Measurements from ENCODE around the gene DNMT1. TPM values are rescaled to one million over a fixed set of nuclear protein-coding genes. Genes with fewer than 3 reads are reported as not detected.

The DNMT1 gene
- total and polyA plus RNA-seq, 3 donors from 2014 or later: 96.5 to 145 (median 103) TPM

DNA sequence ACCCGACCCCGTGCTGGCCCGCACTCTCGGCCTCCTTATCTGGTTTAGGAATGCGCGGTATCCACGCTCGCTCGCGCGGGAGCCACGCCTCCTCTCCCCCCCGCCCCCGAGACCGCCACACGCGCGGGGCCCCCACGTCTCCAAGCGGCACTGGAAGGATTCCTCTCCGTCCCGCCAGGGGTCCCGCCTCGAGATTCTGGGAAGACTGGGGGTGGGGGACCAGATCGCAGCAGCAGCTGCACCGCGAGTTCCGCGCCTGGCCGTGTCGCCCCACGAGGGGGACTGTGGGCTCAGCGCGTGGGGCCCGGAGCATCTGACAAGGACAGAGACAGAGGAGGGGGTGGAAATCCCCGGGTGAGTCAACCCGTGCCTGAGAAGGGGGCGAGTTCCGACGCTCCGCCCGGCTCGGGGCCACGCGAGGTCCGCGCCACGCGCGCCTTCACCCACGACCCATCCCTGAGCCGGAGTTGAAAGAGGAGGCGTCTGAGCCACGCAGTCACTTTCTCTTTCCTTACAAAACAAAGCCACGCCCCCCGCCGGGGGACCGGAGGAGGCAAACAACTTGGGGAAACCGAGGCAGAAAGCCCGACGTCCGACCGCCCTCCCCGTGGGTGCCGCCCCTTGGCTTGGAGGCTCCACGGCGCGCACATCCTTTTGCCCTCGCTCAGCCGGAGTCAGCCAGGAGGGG lies 35.6 kb upstream of the DNMT1 start:
- TF ChIP-seq POLR2A (IDR thresholded peaks at IDR 0.05): no peak
- TF ChIP-seq, protein P1, sequence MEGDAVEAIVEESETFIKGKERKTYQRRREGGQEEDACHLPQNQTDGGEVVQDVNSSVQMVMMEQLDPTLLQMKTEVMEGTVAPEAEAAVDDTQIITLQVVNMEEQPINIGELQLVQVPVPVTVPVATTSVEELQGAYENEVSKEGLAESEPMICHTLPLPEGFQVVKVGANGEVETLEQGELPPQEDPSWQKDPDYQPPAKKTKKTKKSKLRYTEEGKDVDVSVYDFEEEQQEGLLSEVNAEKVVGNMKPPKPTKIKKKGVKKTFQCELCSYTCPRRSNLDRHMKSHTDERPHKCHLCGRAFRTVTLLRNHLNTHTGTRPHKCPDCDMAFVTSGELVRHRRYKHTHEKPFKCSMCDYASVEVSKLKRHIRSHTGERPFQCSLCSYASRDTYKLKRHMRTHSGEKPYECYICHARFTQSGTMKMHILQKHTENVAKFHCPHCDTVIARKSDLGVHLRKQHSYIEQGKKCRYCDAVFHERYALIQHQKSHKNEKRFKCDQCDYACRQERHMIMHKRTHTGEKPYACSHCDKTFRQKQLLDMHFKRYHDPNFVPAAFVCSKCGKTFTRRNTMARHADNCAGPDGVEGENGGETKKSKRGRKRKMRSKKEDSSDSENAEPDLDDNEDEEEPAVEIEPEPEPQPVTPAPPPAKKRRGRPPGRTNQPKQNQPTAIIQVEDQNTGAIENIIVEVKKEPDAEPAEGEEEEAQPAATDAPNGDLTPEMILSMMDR (IDR thresholded peaks at IDR 0.05): no peak
- no peaks in the 10 kb centered on the region for H3K9me3 ChIP-seq
- intact Hi-C loops (cut with DNase I; ENCODE audit: low total_unique reads): loop anchor here (10.0 kb wide), 1 partner anchor 296 kb away; the partner anchor contains the start of gene OLFM2
- no peaks in the 10 kb centered on the region for H3K36me3 ChIP-seq (ENCODE audit: low read depth, missing control alignments)
- H3K27ac ChIP-seq: peak overlapping the region; percentile 86 to 93
- H3K4me1 ChIP-seq: peaks cover 36% of the 10 kb centered on the region
- no peaks in the 10 kb centered on the region for H3K27me3 ChIP-seq
- peak overlapping the region; percentile 86 to 89 for H3K4me3 ChIP-seq
- 0% methylated on average over 1 to 70 of the region's 70 CpGs for WGBS, 2 donors
- peak; percentile 56 for DNase-seq

DNA sequence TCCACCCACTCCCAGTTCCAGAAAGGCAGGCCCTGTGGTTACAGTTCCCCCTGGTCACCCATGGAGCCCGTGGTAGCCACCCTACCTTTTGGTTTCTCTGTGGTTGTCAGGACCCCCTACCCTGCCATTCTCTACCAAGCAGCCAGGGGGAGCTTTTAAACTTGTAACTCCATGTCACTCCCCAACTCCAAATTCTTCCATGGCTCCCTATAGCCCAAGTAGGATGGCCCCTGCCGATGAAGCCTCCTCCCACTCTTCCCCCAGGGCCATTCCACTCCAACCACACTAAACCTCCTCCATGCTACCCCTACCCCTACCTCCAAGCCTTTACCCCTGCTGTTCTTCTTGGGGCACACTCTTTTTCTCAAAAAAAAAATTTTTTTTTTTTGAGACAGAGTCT lies 34.2 kb upstream of the DNMT1 start:
- DNase-seq: no peak
- WGBS, 2 donors: 58 to 61% methylated on average over 2 of the region's 2 CpGs
- no peaks in the 10 kb centered on the region for H3K27me3 ChIP-seq
- TF ChIP-seq, protein P1 (IDR thresholded peaks at IDR 0.05): peak in 2 of 3 experiments; percentile 6 to 31
- no peak for TF ChIP-seq POLR2A (IDR thresholded peaks at IDR 0.05)
- no peak overlapping the region for H3K4me3 ChIP-seq
- H3K4me1 ChIP-seq: peaks cover 36% of the 10 kb centered on the region
- no peaks in the 10 kb centered on the region for H3K9me3 ChIP-seq
- intact Hi-C loops (cut with DNase I; ENCODE audit: low total_unique reads): no loop called here
- no peak overlapping the region for H3K27ac ChIP-seq
- H3K36me3 ChIP-seq (ENCODE audit: low read depth, missing control alignments): no peaks in the 10 kb centered on the region

DNA sequence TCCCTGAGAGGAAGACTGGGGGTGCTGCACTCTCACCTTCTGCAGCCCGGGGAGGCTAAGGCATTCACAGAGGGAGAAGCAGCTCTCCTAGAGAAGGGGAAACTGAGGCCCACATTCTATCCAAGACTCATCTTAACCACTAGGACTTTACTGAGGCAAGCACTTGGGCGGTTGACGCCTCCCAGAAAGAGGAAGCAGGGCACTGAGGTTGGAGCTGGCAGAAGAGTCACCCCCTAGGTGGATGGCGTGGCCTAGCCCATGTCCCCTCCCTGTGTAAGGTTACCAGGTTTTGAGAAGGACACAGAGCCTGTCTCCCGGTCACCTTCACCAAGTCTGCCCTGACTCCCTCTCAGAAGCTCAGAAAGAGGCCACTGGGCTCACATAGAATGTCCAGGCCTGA lies 33.6 kb upstream of the DNMT1 start:
- WGBS, 2 donors: 83 to 85% methylated on average over 5 of the region's 5 CpGs
- peak overlapping the region; percentile 13 to 87 for H3K27ac ChIP-seq
- H3K36me3 ChIP-seq (ENCODE audit: low read depth, missing control alignments): no peaks in the 10 kb centered on the region
- intact Hi-C loops (cut with DNase I; ENCODE audit: low total_unique reads): no loop called here
- TF ChIP-seq, protein P1 (IDR thresholded peaks at IDR 0.05): no peak
- no peak for TF ChIP-seq POLR2A (IDR thresholded peaks at IDR 0.05)
- DNase-seq: no peak
- H3K9me3 ChIP-seq: no peaks in the 10 kb centered on the region
- H3K4me1 ChIP-seq: peaks cover 36% of the 10 kb centered on the region
- no peak overlapping the region for H3K4me3 ChIP-seq
- no peaks in the 10 kb centered on the region for H3K27me3 ChIP-seq

DNA sequence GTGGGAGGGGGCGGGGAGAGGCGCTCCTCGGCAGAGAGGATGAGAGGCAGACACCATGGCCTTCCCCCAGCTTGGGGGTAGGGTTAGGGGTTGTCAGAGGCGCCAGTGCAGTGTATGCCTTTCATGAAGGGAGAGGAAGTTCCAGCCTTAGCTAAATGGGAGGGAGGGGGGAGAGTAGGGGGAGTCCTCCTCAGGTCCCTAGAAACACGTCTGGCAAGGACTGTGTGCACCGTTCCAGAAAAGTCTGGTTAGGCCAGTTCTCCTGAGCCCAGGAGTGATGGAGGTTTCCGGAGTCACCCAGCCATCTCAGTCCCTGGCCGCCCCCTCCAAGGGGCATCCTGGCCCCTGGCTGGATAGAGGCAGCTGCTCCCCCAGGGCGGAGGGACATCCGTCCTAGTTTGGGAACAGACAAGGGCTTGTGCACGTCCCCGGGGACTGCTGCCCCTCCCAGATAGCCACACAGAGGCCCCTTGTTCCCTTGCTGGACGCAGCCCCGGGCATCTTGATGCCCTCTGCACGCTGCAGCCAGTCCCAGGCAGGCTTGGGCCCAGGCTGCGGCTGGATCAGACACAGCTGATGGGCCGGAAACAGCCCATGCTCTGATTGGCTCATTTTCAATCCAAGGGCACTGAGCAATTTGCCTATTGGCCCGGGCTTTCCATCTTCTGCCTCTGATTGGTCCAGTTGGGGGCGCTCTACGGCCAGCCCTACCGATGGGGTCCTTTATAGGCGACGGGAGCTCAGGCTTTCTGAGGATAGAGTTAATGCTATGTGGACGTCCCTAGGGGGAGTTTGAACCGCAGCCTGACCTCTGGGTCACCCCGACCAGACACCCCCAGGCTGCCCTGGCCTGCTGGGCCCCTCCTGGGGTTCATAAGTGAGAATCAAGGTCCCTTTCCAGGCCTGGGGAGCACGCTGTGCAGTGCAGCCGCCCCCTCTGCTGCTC lies 32.5 kb upstream of the DNMT1 start:
- Histone ChIP-seq H3K27me3 (no peaks in the 10 kb centered on the region), H3K36me3 (ENCODE audit: low read depth, missing control alignments) (no peaks in the 10 kb centered on the region), H3K4me3 (peak overlapping the region in 1 of 2 donors; percentile 26), H3K27ac (peak overlapping the region; percentile 84 to 87), H3K4me1 (peaks cover 36% of the 10 kb centered on the region), H3K9me3 (no peaks in the 10 kb centered on the region)
- intact Hi-C loops (cut with DNase I; ENCODE audit: low total_unique reads): no loop called here
- TF ChIP-seq, protein P1 (IDR thresholded peaks at IDR 0.05): peak in 1 of 3 experiments; percentile 15
- no peak for TF ChIP-seq POLR2A (IDR thresholded peaks at IDR 0.05)
- DNase-seq: peak; percentile 84
- WGBS, 2 donors: 30 to 40% methylated on average over 9 to 28 of the region's 28 CpGs

Measured in testis (tissue), 3 donors.